ENCODE results near the gene GRHPR.

DNA sequence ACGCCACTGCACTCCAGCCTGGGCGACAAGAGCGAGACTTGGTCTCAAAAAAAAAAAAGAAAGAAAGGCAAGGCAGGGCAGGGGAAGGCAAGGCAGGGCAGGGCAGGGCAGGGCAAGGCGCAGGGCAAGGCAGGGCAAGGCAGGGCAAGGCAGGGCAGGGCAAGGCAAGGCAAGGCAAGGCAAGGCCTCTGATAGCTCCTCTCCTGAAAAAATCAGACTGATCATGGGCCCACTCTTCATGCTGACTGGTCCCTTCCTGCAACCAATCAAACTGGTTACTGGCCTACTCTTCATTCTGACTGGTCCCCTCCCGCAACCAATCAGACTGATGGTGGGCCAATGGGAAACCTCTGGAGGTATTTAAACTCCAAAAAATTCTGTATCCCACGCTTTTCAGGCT lies 46.1 kb downstream of the GRHPR start:
- TF ChIP-seq BHLHE40 (IDR thresholded peaks at IDR 0.05; ENCODE audit: borderline replicate concordance), result no peak
- no peak for TF ChIP-seq TARDBP (IDR thresholded peaks at IDR 0.05)
- TF ChIP-seq ARNT (IDR thresholded peaks at IDR 0.05), result no peak
- TF ChIP-seq FOXA1 (IDR thresholded peaks at IDR 0.05), result no peak
- TF ChIP-seq SP1 (IDR thresholded peaks at IDR 0.05), result no peak
- no peak for TF ChIP-seq SUZ12 (IDR thresholded peaks at IDR 0.05)
- TF ChIP-seq HDGF (IDR thresholded peaks at IDR 0.05; ENCODE audit: borderline replicate concordance), result no peak
- TF ChIP-seq, protein P1, sequence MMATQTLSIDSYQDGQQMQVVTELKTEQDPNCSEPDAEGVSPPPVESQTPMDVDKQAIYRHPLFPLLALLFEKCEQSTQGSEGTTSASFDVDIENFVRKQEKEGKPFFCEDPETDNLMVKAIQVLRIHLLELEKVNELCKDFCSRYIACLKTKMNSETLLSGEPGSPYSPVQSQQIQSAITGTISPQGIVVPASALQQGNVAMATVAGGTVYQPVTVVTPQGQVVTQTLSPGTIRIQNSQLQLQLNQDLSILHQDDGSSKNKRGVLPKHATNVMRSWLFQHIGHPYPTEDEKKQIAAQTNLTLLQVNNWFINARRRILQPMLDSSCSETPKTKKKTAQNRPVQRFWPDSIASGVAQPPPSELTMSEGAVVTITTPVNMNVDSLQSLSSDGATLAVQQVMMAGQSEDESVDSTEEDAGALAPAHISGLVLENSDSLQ (IDR thresholded peaks at IDR 0.05), result no peak
- TF ChIP-seq ELF4 (IDR thresholded peaks at IDR 0.05), result no peak
- TF ChIP-seq NFRKB (IDR thresholded peaks at IDR 0.05), result no peak
- no peak for TF ChIP-seq L3MBTL2 (conservative IDR thresholded peaks at IDR 0.05)

All from HEK293T (cell line).